NOMO-1 (cell line): ENCODE results near the gene LEMD1.
"Not testable (repeated sequence)": the region's sequence is repeated elsewhere in the genome, so short reads cannot be mapped to it uniquely, and the experiment has no call there.

Source experiments
- DNase-seq, 2 experiments: peaks; one replicate each; lab custom pipeline; 2025; ENCODE audit not compliant: unreplicated experiment in 2 of 2; lab: John Stamatoyannopoulos, UW

Gene LEMD1

DNA sequence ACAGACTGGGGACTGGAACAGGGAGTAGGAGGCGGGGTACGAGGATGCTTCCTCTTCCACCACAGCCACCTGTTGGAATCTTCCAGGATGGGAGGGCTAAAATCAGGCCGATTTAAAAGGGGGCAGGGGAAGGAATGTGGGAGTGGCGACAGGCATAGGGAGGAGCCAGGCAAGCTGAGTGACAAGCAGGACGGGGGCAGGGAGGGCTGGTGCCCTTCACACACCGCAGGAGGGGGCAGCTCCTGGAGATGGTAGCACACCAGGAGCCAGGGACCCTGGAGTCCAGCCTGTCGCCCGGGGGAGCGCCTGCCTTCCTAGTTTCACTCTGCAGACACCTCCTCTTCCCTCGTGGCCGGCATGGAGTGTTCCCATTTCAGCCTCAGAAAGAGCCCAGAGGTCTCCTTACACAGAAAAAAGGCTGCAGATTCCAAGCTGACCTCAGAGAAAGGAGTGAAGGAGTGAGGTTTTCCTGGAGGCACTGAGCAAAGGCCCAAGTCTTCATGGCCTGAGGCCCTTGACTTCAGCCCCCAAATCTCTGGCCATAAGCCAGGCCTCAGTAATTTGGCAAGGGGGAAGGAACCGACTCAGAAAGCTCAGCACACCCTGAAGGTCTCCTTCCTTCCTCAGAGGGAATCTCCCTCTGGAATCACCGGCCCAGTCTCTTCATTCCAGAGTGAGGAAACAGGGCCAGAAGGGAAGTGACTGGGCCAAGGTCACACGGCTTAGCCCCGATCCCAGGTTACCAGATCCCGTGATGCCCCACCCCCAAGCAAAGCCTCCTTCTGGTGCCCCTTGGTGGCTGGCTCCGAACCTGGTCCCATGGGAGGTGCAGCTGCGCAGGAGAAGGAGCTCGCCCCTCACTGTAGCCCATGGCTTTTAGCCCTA is 25.8 kb upstream of the LEMD1 start:
- no peak for DNase-seq

DNA sequence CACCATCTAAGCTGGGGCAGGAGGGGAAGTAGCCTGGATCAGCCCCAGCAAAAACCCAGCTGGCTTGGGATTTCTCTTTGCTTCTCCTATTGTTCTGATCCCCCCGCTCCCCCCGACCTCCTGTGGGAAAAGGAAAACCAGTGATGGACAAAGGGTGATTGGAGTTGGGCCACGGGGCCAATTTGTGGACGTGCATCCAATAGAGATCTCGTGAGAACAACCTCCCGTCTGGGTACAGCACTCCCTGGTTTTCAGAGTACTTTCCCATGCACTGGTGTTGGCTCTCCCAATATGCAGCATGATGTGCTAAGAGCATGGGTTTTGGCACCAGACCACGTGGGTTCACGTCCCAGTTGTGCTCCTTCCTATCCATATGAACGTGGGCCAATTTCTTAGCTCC is 25.0 kb upstream of the LEMD1 start:
- no peak for DNase-seq

DNA sequence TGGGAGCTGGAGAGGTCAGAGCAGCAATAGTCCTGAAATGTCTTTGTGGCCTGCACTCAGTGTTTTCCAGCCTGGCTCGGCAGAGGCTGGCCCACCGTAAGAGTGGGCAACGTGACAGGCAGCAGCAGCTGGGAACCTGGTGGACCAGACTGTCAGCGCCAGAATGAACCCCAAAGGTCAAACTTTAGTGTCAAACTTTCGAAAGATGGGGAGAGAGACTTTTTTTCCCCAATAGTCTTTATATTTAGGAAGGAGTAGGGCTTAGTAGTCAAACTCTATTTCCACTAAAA is 23.7 kb upstream of the LEMD1 start:
- no peak for DNase-seq

DNA sequence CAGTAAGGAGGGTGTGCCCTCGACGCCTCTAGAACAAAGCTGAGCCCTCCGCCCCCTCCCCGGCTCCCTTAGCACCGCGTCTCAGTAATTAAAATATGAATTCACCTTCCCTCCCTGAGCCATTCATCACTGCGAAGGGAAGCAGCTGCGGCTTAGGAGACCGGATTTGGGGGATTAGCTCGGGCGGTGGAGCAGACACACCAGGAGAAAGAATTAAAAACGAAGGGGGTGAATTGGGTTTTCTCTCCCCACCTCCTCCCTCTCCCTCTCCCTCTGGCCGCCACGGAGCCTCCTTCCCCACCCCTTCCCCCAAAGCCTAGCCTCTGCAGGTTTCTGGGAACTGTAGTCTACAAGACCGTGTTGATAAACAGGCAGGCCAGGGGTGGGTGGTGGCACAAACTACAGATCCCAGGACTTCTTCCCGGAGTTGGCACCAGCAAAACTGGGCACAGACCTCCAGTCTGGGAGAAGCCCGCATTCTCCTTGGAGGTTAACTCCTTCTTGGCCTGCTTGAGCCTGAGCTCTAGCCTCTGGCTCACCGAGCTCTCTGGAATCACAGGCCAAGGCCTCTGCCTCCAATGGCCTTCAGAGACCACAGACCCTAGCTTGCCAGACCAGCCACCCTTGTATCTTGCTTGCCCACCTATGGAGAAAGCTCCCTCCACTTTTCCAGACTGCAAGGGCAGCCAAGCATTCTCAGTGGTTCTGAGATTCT is 23.2 kb upstream of the LEMD1 start:
- DNase-seq: no peak

DNA sequence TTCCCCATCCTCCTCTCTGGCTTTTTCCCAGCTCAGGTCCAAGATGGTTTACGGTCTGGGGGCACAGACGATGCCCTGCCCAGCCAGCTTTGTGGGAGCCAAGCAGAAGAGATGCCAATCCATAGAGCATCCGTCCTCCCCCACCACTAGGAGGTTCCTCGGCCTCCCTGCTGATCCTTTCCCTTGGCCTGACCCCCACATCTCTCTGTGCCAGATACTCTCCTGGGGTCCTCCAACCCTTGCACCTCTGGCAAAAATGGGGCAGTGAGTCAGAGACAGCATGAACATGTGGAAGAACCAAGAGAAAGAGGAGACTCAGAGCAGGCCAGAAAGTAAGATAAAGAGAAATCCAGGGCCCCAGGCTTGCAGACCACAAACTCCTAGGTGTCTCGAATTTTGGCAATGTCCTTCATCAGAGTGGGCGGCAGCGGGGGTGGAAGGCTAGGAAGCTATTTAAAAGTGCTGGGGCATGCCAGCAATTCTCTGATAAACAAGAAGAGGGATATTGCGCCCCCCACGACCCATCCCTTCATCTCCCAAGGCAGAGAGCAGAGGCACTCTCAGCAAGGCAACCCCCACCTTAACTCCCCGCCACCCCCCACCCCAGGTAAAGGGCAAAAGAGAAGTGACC is 22.6 kb upstream of the LEMD1 start:
- DNase-seq: no peak

DNA sequence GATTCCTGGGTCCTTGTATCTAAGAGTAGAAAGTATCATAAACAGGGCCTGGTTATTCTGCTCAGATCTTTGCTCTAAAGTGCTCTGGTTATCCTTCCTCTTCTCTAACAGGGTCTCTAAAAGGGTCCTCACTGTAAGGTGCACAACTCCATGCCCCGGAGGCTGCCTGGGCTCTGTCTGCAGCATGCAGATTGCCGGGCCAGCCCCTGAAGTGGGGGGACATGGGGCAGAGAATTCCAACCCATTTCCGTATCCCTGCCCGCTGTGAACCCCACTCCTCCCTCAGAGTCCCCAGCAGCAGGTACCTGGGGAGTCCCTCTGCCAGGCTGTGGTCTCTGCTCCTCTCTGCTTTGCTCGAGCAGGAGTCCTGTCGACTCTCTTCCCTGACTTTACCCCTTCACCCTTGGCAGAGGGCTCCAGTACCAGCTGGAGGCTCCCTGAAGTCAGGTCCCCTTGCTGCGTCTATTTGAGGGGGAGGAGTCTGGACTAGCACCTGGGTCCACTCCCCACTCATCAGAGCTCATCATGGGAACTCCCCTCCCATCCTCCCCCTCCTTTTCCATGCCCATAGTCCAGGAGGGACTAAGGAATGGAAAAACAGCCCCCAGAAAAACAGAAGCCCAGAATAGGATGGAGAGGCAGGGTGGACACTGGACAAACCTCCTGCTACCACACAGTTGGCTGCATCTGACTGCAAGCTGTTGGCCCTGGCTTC is 21.9 kb upstream of the LEMD1 start:
- DNase-seq: no peak

DNA sequence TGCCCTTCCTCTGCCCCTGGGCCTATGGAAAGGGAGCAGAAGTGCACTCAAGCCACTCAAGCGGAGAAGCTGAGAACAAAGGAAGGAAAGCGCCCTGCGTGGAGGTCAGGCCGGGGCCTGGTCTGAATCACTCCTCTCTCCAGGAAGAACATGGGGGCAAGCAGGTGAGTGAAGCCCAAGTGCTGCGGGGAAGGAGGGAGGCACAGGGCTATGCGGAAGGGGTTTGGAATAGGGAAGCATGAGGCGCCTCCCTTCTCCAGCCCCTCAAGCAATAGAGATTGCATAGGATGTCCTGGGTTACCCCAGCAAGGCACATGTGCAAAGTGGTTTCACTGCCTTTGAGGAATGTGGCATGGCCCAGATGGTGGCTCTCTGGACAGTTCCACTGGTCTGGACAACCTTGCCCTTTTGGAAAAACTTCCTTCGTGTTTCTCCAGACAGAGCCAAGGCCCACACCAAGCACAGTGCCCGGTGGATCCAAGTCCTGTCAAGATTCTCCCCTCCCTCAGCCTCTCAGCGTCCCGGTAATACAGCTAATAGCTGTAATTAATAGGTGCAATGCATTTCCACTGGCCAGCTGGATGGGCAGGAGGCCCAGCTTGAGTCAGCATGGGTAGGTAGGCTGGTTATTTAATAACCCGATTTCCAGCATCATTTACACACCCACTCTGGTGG is 20.3 kb upstream of the LEMD1 start:
- DNase-seq: no peak

DNA sequence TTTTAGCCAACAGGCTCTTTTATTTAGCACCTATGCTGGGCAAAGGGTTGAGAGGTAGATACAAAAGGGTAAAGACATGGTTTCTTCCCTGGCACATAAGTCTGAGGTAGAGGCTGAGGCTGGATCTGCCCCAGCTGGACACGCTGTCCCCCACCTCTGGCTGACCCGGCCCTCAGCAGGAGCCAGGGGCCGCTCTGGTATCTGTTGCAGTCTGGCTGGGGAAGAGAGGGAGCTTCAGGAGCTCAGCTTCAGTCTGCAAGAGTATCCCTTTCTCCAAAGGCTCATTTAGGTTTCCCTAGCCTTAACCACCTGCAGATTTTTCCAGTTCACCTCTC is 19.8 kb upstream of the LEMD1 start:
- DNase-seq: no peak

DNA sequence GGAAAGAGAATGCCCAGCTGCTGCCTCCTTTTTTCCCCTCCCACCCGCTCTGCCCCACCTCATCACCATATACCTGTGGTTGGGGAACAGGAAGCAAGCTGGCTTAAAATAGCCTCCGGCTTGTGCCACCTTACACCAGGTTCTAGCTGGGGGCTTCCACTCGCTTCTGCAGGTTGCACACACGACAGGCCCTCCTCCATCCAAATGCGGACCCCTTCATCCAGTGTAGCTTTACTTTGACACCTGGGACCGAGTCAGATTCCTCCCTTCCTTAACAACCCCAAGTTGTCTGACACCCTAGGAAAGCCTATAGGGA is 19.4 kb upstream of the LEMD1 start:
- DNase-seq: no peak

DNA sequence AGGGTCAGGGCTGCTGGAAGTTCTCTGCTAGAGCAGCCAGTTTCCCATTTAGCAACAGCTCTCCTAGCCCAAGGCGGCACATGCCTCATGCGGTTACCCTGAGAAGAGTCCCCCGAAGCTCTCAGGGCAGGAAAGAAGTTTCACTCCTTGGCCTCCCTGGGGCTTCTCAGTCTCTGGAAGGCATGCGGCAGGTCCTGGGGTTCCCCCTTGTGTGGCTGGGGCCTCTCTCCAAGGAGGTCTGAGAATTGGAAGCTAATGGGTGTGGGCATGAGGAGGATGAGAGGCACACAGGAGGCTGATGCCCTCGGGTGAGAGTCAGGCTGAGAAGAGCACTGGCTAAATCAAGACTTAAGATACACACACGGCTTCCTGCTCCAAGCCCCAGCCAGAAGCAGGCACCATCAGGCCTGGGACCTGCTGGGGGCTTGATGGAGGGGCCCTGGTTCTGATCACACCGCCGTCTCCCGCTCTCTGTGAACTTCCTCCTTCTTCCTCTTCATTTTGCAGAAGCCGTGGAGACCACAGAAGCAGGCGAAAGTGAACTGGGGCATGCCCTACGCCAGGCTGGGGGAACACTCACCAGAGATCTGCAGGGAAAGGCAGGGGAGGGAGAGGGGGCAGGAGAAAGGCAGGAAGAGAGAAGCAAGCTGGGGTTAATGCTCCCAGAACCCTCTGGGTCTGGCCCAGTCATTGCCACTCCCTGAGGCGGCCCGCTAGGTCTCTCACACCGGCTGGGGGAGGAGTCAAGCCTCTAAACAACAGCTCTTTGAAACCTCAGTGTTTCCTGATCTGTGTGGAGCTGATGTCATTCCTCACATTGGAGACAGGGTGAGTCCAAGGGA is 18.8 kb upstream of the LEMD1 start:
- DNase-seq: peak; percentile 59 to 79

DNA sequence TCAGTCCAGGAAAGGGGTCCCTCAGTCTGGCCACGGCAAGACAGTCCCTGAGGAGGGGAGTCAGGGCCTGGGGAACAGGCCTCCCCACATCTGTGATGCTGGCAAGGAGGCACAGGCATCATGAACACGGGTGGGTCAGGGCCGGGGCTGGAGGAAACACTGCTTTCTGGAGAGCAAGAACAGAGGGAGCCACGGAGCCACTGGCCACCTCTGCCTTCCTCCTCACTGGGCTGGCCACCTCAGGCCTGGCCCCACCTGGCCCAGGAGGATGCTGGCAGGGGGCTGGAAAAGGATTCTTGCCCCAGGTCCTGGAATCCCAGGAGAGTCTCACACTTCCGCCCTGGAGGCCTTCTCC is 18.2 kb upstream of the LEMD1 start:
- DNase-seq: no peak

DNA sequence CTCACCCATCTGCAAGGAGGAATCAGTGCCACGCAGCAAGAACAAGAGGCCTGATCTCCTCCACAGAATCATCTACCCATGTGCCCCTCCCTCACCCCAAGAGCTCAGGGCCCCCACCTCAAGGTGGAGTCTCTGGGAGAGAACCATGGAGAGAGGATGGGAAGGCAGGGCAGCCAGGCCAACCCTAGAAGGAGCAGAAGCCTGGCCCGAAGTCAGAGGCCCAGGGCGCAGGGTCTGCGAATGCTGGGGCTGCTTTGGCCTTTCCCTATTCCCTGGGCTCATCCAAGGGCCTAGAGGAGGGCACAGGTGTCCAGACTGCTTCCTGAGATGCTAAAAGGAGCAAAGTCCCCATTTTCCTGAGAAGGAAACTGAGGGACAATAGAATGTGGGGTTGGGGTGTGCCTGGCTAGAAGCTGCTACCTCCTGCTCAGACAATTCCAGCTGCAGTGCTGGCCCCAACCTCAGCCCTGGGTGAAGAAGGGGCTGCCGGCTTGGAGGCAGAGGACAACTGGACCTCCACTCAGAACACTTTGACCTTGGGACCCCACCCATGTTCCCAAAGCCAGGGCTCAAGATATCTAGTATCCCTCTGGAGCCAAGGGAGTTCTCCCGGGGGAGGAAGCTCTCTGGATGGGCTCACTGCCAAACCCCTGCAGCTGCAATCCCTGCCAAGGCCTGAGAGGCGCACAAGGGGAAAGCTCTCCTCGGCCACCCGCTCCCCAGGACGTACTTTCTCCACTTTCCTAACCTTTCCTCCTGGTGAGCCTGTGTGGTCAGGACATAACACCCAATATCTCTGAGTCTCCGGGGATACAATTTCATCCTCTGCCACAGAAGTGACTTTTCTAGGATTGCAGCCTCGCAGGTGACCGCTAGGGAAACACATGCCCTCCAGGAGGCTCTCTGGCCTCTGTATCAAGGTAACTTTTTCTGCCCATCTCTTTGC is 16.6 kb upstream of the LEMD1 start:
- no peak for DNase-seq

DNA sequence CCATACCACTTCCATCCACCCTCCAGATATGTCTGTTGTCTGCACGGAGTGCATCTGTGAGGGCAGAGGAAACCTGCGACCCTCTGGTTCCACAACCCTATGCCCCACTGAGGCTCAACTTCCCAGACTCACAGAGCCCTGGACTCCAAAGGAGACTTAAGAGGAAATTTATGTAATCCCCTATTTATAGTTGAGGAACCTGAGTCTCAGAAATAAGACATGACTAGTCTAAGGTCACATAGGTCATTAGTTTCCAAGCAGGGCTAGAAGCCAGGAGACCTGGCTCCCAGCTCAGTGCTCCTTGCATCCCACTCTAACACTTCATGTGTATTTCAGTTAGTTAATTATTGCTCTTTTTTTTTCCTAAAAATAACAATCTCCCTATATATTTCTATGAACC is 15.7 kb upstream of the LEMD1 start:
- no peak for DNase-seq

DNA sequence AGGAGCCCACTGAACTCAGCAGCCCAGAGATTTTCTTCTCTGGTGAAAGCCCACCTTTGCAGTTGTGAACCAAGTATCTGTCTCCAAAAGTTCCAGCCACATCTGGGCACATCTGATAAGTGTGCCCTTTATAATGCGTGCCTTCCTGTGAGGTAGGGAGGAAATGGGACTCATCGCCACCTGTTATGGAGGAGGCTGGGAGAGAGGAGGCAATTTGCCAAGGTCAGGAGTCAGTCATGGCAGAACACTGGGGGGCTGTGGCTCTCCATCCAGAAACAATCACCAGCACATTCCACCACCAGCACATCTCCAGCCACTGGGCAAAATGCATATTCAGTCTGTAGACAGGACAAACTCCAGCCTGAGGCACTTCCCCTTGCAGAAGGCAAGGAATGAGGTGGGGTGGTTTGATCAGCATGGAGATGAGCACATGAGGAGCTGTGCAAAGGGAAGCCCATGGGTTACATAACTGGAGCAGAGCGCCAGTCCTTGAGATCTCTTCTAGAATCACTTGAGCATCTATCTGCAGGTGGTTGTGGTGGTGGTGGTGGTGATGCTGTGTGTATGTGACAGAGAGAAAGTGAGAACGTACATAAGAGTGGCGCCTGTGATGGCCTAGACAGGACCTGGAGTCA is 15.0 kb upstream of the LEMD1 start:
- DNase-seq: no peak

DNA sequence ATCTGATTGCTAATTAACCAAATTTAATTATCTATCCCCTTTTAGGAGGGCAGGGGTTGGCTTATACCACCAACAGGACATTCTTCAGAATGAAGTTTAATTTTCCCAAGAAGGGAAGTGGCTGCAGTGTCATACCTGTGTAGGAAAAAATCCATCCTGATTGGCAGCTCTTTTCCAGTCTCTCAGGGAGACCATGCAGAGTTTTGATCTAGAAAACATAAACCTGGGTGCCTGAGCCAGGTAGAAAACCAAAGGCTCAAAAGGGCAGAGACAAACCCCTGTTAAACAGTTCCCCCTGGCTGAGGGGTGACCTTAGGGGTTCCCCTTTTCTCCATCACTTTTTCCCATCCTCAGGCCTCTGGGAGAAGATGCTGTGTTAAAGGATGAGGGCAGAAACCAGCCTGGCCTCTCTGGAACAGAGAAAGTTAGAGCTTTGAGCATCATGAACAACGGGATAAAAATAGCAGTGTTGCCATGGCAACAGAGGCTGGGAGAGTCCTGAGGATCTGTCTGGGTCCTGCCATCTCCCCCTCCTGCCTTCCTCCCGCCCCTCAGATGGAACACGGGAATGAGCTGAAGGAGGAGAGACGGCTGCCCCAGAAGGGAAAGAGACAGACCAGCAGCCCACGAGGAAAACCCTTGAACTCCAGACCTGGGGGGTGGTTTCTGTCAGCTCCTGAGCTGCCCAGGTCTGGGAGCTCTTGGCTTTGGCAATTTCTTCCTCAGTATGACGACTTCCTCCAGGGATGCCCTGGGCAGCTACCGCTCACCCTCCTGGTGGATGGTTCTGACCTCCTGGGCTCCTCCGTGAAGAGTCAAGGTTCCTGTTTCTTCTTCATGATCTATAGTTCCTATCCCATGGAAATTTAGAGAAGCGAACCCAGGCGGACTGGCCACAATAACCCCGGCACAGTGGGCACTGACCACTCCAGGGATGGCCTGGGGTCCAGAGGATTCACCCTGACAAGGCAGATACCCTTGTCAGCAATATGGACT is 14.0 kb upstream of the LEMD1 start:
- DNase-seq: no peak

DNA sequence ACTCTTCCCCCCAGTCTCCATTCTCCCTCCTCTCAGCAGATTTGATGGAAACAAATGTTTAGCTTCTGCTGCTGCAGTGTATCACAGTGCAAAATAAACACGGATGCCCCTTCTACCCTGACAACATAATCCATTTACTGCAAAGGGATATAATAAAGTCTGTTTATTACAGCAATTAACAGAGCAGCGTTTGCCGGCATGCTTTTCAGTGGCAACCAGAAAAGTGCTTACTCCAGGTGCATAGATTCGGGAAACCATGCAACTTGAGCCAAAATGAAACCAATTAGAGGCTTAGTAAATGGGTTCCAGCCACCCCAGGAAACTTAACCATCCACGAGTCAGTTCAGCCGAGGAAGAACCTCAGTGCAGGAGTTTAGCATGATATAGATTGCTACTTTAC is 12.9 kb upstream of the LEMD1 start:
- no peak for DNase-seq

DNA sequence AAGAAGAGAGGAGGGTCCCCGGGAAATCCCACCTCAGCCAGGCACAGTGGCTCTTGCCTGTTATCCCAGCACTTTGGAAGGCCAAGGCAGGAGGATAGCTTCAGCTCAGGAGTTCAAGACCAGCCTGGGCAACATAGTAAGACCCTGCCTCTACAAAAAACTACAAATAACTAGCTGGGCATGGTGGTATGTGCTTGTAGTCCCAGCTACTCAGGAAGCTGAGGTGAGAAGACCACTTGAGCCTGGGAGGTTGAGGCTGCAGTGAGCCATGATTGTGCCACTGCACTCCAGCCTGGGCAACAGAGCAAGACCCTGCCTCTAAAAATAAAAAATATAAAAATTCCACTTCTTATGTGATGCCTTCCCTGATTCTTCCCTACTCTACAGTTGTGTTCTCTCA is 10.8 kb upstream of the LEMD1 start:
- not testable (repeated sequence) for DNase-seq

DNA sequence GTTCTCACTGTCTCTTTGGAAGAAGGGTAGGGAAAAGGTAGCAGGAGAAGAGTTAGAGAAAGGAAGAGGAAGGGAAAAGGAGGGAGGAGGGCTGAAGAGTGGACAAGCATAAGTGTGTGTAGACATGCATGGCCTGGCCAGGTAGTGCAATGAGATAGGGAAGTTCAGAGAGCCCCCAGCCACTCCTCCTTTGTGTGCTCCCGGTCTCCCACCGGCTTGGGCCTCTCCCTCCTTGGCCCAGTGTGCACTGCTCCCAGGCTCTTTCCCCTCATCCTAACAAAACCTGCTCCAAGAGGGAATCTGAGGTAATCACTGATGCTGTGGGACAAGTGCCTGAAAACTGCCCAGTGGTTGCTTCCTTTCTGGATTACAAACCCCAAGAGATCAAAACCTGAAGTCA is 10.3 kb upstream of the LEMD1 start:
- DNase-seq: no peak
